Mesenchymal stem cell (in vitro differentiated cells and primary cell): ENCODE measurements around the gene ADGRF3.
A peak's percentile ranks its signal among the peaks of the same experiment; 100 is the strongest.
"Not testable (repeated sequence)": the region's sequence is repeated elsewhere in the genome, so short reads cannot be mapped to it uniquely, and the experiment has no call there.

Experiments used
- DNase-seq: peaks from one replicate; pipeline ENCODE4 v3.0.0-alpha.2; 2013
- H2AFZ ChIP-seq: one replicate; pipeline ENCODE4 v1.6.1; 2013; ENCODE audit warnings: low read depth, mild to moderate bottlenecking, control low read depth, inconsistent platforms, low read length, moderate library complexity
- H2AK5ac ChIP-seq: 2 replicates; pipeline ENCODE4 v1.6.1; 2013; ENCODE audit warnings: low read length, moderate library complexity, mild to moderate bottlenecking, inconsistent platforms; ENCODE audit not compliant: severe bottlenecking
- H2BK120ac ChIP-seq: one replicate; pipeline ENCODE4 v1.6.1; 2013; ENCODE audit warnings: low read depth, mild to moderate bottlenecking, inconsistent platforms, low read length, moderate library complexity
- H2BK12ac ChIP-seq, 2 experiments: one replicate each; pipeline ENCODE4 v1.6.1; 2013; ENCODE audit warnings: inconsistent platforms in 2 of 2, low read length in 2 of 2, mild to moderate bottlenecking in 2 of 2, moderate library complexity in 2 of 2, control low read depth in 1 of 2
- H2BK15ac ChIP-seq: one replicate; pipeline ENCODE4 v1.6.1; 2013; ENCODE audit warnings: mild to moderate bottlenecking, low read depth, inconsistent platforms; ENCODE audit not compliant: poor library complexity, severe bottlenecking
- H2BK5ac ChIP-seq: 2 replicates; pipeline ENCODE4 v1.6.1; 2013; ENCODE audit warnings: low read depth, mild to moderate bottlenecking, low read length, control low read depth, inconsistent platforms; ENCODE audit not compliant: poor library complexity, severe bottlenecking
- H3K14ac ChIP-seq, 2 experiments: one replicate each; pipeline ENCODE4 v1.6.1; 2013; ENCODE audit warnings: inconsistent platforms in 2 of 2, low read length in 2 of 2, control low read depth in 1 of 2, mild to moderate bottlenecking in 1 of 2, moderate library complexity in 1 of 2
- H3K18ac ChIP-seq, 2 experiments: one replicate each; pipeline ENCODE4 v1.6.1; 2013; ENCODE audit warnings: inconsistent platforms in 2 of 2, low read length in 2 of 2, control low read depth in 1 of 2, low read depth in 1 of 2, mild to moderate bottlenecking in 1 of 2
- H3K23ac ChIP-seq, 2 experiments: one replicate each; pipeline ENCODE4 v1.6.1; 2013; ENCODE audit warnings: inconsistent platforms in 2 of 2, low read length in 2 of 2, mild to moderate bottlenecking in 2 of 2, moderate library complexity in 2 of 2, control low read depth in 1 of 2
- H3K27ac ChIP-seq: 2 replicates; pipeline ENCODE4 v1.5.1; 2013; ENCODE audit warnings: mild to moderate bottlenecking, moderate library complexity, low read length, control low read depth, inconsistent platforms; ENCODE audit not compliant: poor library complexity, severe bottlenecking
- H3K27me3 ChIP-seq, 2 experiments: 2 replicates each; pipeline versions ENCODE4 v1.6.1 to v1.7.0; 2013; ENCODE audit warnings: low read length in 2 of 2, mild to moderate bottlenecking in 2 of 2, moderate library complexity in 2 of 2, control low read depth in 1 of 2, inconsistent platforms in 1 of 2; ENCODE audit not compliant: control insufficient read depth in 1 of 2, insufficient read depth in 1 of 2
- H3K36me3 ChIP-seq, 2 experiments: 2 replicates each; pipeline versions ENCODE4 v1.6.1 to v1.7.0; 2013; ENCODE audit warnings: low read length in 2 of 2, control low read depth in 1 of 2, inconsistent platforms in 1 of 2, low read depth in 1 of 2, mild to moderate bottlenecking in 1 of 2; ENCODE audit not compliant: insufficient read depth in 2 of 2, control insufficient read depth in 1 of 2
- H3K4ac ChIP-seq, 2 experiments: one replicate each; pipeline ENCODE4 v1.6.1; 2013; ENCODE audit warnings: inconsistent platforms in 2 of 2, low read length in 2 of 2, mild to moderate bottlenecking in 2 of 2, moderate library complexity in 2 of 2, control low read depth in 1 of 2, low read depth in 1 of 2
- H3K4me1 ChIP-seq: 2 replicates; pipeline ENCODE4 v1.6.1; 2013; ENCODE audit warnings: low read depth, low read length, control low read depth; ENCODE audit not compliant: control insufficient read depth, insufficient read depth
- H3K4me2 ChIP-seq: 2 replicates; pipeline ENCODE4 v1.6.1; 2013; ENCODE audit warnings: low read length, mild to moderate bottlenecking, inconsistent platforms; ENCODE audit not compliant: poor library complexity, severe bottlenecking
- H3K4me3 ChIP-seq, 2 experiments: 2 replicates each; pipeline versions ENCODE4 v1.5.1 to v1.7.0; 2013; ENCODE audit warnings: low read length in 2 of 2, mild to moderate bottlenecking in 2 of 2, control low read depth in 1 of 2, low read depth in 1 of 2; ENCODE audit not compliant: insufficient read depth in 1 of 2
- H3K79me1 ChIP-seq: replicated peaks from 2 replicates; pipeline ENCODE4 v1.6.1; 2013; ENCODE audit warnings: mild to moderate bottlenecking, control low read depth, low read length, inconsistent platforms; ENCODE audit not compliant: poor library complexity, severe bottlenecking
- H3K9ac ChIP-seq: 2 replicates; pipeline ENCODE4 v1.7.0; 2013; ENCODE audit warnings: mild to moderate bottlenecking, low read length, moderate library complexity
- H3K9me3 ChIP-seq: 2 replicates; pipeline ENCODE4 v1.7.0; 2013; ENCODE audit warnings: mild to moderate bottlenecking, low read length; ENCODE audit not compliant: control insufficient read depth
- H4K8ac ChIP-seq: one replicate; pipeline ENCODE4 v1.6.1; 2013; ENCODE audit warnings: inconsistent platforms, mild to moderate bottlenecking, low read length, moderate library complexity
- H4K91ac ChIP-seq: one replicate; pipeline ENCODE4 v1.6.1; 2013; ENCODE audit warnings: mild to moderate bottlenecking, low read length, inconsistent platforms
- WGBS: methylation state at CpG from one replicate; pipeline ENCODE4 v1.1.7; 2013; ENCODE audit warnings: mixed read lengths; 5-methylcytosine and 5-hydroxymethylcytosine counted together

Gene ADGRF3

GRCh38 chr2:26354469-26354868 lies 7.9 kb upstream of the ADGRF3 start:
- not testable (repeated sequence) for H3K4me1 ChIP-seq, H3K27ac ChIP-seq, H3K23ac ChIP-seq, H3K14ac ChIP-seq, H2AK5ac ChIP-seq, H2BK12ac ChIP-seq, H3K4me2 ChIP-seq, H4K91ac ChIP-seq, H2AFZ ChIP-seq, H3K18ac ChIP-seq, DNase-seq, H3K9me3 ChIP-seq, H3K36me3 ChIP-seq, H4K8ac ChIP-seq, H3K4ac ChIP-seq, H3K9ac ChIP-seq, H2BK120ac ChIP-seq, H2BK15ac ChIP-seq, H2BK5ac ChIP-seq, H3K4me3 ChIP-seq, H3K27me3 ChIP-seq
- WGBS, result over 99% methylated on average over 15 of the region's 16 CpGs
- H3K79me1 ChIP-seq, result peaks cover 11% of the 10 kb centered on the region

DNA sequence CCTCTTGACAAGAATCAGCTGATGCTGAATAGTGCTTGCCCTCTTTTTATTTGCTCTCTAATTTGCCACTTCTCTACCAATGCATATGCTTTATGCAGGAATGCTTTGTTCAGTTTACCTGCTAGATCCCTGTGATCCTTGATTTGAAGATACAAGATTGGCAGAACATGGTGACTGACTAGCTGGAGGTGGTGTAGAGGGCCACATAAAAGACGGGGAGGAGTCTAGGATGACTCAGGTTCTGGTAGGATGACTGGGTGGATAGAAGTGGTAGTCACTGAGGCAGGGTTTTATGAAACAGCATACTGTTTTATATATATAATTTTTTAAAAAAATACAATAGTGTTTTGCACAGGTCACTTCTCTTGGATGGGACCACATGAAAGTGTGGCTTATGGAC lies 6.3 kb upstream of the ADGRF3 start:
- H2BK12ac ChIP-seq, result no peak overlapping the region
- no peaks in the 10 kb centered on the region for H3K9me3 ChIP-seq
- no peak overlapping the region for H3K4me2 ChIP-seq
- H3K36me3 ChIP-seq, result peaks cover 0 to 4% of the 10 kb centered on the region in 2 experiments
- H2BK5ac ChIP-seq, result no peak overlapping the region
- DNase-seq, result peak; percentile 27
- WGBS, result 44% methylated on average over 1 of the region's 1 CpG
- H2BK120ac ChIP-seq, result no peak overlapping the region
- no peak overlapping the region for H3K18ac ChIP-seq
- H3K14ac ChIP-seq, result no peak overlapping the region
- H3K27ac ChIP-seq, result no peak overlapping the region
- peak overlapping the region; percentile 4 for H3K9ac ChIP-seq
- no peak overlapping the region for H3K23ac ChIP-seq
- no peak overlapping the region for H3K4ac ChIP-seq
- H2AK5ac ChIP-seq, result no peak overlapping the region
- no peak overlapping the region for H4K91ac ChIP-seq
- no peak overlapping the region for H4K8ac ChIP-seq
- H3K4me1 ChIP-seq, result peaks cover 7% of the 10 kb centered on the region
- H3K4me3 ChIP-seq, result no peak overlapping the region
- no peaks in the 10 kb centered on the region for H3K27me3 ChIP-seq
- peaks cover 9% of the 10 kb centered on the region for H3K79me1 ChIP-seq
- no peak overlapping the region for H2BK15ac ChIP-seq
- no peak overlapping the region for H2AFZ ChIP-seq

- Histone ChIP-seq H3K9ac (no peak overlapping the region), H2BK120ac (no peak overlapping the region), H2BK12ac (no peak overlapping the region), H3K4ac (no peak overlapping the region), H3K36me3 (peaks cover 0 to 4% of the 10 kb centered on the region in 2 experiments), H3K27me3 (no peaks in the 10 kb centered on the region), H3K79me1 (peaks cover 5% of the 10 kb centered on the region), H2BK5ac (no peak overlapping the region), H3K4me3 (no peak overlapping the region), H3K23ac (no peak overlapping the region), H2AFZ (no peak overlapping the region), H3K18ac (no peak overlapping the region), H3K14ac (no peak overlapping the region), H3K4me1 (peaks cover 7% of the 10 kb centered on the region), H4K91ac (no peak overlapping the region), H3K27ac (no peak overlapping the region), H4K8ac (no peak overlapping the region), H2AK5ac (no peak overlapping the region), H2BK15ac (no peak overlapping the region), H3K4me2 (no peak overlapping the region), H3K9me3 (no peaks in the 10 kb centered on the region)
- DNase-seq, result no peak
- 97% methylated on average over 10 of the region's 10 CpGs for WGBS
Measured at GRCh38 chr2:26351375-26352090, 4.9 kb upstream of the ADGRF3 start.

DNA sequence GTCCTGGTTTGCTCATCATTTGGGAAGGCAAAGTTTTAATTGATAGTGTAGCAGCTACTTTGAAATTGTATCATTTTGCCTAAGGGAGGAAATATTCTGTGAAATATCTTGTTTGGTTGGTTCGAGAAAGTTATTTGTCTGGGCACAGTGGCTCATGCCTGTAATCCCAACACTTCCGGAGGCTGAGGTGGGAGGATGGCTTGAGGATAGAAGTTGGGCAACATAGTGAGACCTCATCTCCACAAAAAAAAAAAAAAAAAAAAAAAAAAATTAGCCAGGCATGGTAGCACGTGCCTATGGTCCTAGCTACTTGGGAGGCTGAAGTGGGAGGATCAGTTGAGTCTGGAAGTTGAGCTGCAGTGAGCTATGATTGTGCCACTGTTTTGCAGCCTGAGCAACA lies 3.1 kb upstream of the ADGRF3 start:
- DNase-seq, result no peak
- WGBS, result 95% methylated on average over 1 of the region's 3 CpGs
- no peaks in the 10 kb centered on the region for H3K27me3 ChIP-seq
- no peaks in the 10 kb centered on the region for H3K9me3 ChIP-seq
- H3K14ac ChIP-seq, result no peak overlapping the region
- no peak overlapping the region for H3K27ac ChIP-seq
- H3K23ac ChIP-seq, result no peak overlapping the region
- H3K4ac ChIP-seq, result no peak overlapping the region
- H2BK120ac ChIP-seq, result no peak overlapping the region
- no peak overlapping the region for H3K18ac ChIP-seq
- no peak overlapping the region for H3K4me3 ChIP-seq
- peaks cover 0 to 4% of the 10 kb centered on the region in 2 experiments for H3K36me3 ChIP-seq
- H3K79me1 ChIP-seq, result peaks cover 9% of the 10 kb centered on the region
- no peak overlapping the region for H2BK15ac ChIP-seq
- H2BK5ac ChIP-seq, result no peak overlapping the region
- no peak overlapping the region for H2AFZ ChIP-seq
- no peak overlapping the region for H4K8ac ChIP-seq
- H4K91ac ChIP-seq, result no peak overlapping the region
- no peak overlapping the region for H3K4me2 ChIP-seq
- no peak overlapping the region for H2BK12ac ChIP-seq
- peaks cover 4% of the 10 kb centered on the region for H3K4me1 ChIP-seq
- H2AK5ac ChIP-seq, result no peak overlapping the region
- H3K9ac ChIP-seq, result no peak overlapping the region
